GM12873 (cell line): ENCODE measurements around the gene MESP2.

Source experiments
- CTCF ChIP-seq: IDR thresholded peaks from 2 replicates; pipeline ENCODE4 v1.5.1; 2012; ENCODE audit warnings: low read depth, mild to moderate bottlenecking, moderate library complexity, low read length, control low read depth; ENCODE audit not compliant: insufficient read depth; ENCODE audit errors: missing control alignments

MESP2 gene

GRCh38 chr15:89790661-89791060, 14.5 kb downstream of the MESP2 start:
- no peak for TF ChIP-seq CTCF

GRCh38 chr15:89792106-89792805, 16.1 kb downstream of the MESP2 start:
- TF ChIP-seq CTCF, result no peak

- TF ChIP-seq CTCF, result no peak
Measured at GRCh38 chr15:89794627-89795241, 18.6 kb downstream of the MESP2 start.

GRCh38 chr15:89795996-89796395, 19.9 kb downstream of the MESP2 start:
- TF ChIP-seq CTCF, result no peak

- no peak for TF ChIP-seq CTCF
Measured at GRCh38 chr15:89797678-89798201, 21.6 kb downstream of the MESP2 start.

- TF ChIP-seq CTCF, result no peak
Measured at GRCh38 chr15:89799011-89799911, 23.1 kb downstream of the MESP2 start.
